Neural cell (in vitro differentiated cells): ENCODE results near the gene P2RX6. TPM values are rescaled to one million over a fixed set of nuclear protein-coding genes. Genes with fewer than 3 reads are reported as not detected.
"Not testable (repeated sequence)": the region's sequence is repeated elsewhere in the genome, so short reads cannot be mapped to it uniquely, and the experiment has no call there.

ENCODE experiments used
- H2AFZ ChIP-seq: fragments of 200-600, 300-800 bp; sonication (generic), shearing (Covaris generic); 2 replicates; pipeline ENCODE4 v1.6.0; 2014; ENCODE audit warnings: low read depth, mild to moderate bottlenecking, antibody characterized with exemption, low read length, moderate library complexity
- H3F3A ChIP-seq: fragments of 200-600 bp; shearing (Covaris generic); 2 replicates; pipeline ENCODE4 v1.6.1; 2016; ENCODE audit warnings: mild to moderate bottlenecking, moderate library complexity, mixed read lengths, antibody characterized with exemption, low read length; ENCODE audit not compliant: insufficient read depth, poor library complexity, severe bottlenecking
- H3K27ac ChIP-seq: fragments of 200-600, 300-800 bp; sonication (generic), shearing (Covaris generic); 2 replicates; pipeline ENCODE4 v1.5.1; 2014; ENCODE audit warnings: mild to moderate bottlenecking, low read length, moderate library complexity
- H3K27me3 ChIP-seq: fragments of 300-800, 200-600 bp; sonication (generic), shearing (Covaris generic); 2 replicates; pipeline ENCODE4 v1.6.0; 2014; ENCODE audit warnings: mild to moderate bottlenecking, low read depth, low read length, moderate library complexity; ENCODE audit not compliant: insufficient read depth
- H3K36me3 ChIP-seq: fragments of 300-800, 200-600 bp; sonication (generic), shearing (Covaris generic); 2 replicates; pipeline ENCODE4 v1.5.1; 2014; ENCODE audit warnings: mild to moderate bottlenecking, antibody characterized with exemption, low read length, moderate library complexity; ENCODE audit not compliant: insufficient read depth
- H3K4me2 ChIP-seq: fragments of 300-800, 200-600 bp; sonication (generic), shearing (Covaris generic); 2 replicates; pipeline ENCODE4 v1.6.0; 2014; ENCODE audit warnings: mild to moderate bottlenecking, low read length
- H3K4me3 ChIP-seq: fragments of 300-800, 200-600 bp; sonication (generic), shearing (Covaris generic); 2 replicates; pipeline ENCODE4 v1.5.1; 2014; ENCODE audit warnings: mild to moderate bottlenecking, low read length, moderate library complexity
- H3K79me2 ChIP-seq: fragments of 200-600 bp; shearing (Covaris generic); replicated peaks from 2 replicates; pipeline ENCODE4 v1.6.0; 2014; ENCODE audit warnings: mild to moderate bottlenecking, low read length, moderate library complexity; ENCODE audit not compliant: insufficient read depth
- H3K9ac ChIP-seq: fragments of 300-800, 200-600 bp; sonication (generic), shearing (Covaris generic); 2 replicates; pipeline ENCODE4 v1.6.1; 2016; ENCODE audit warnings: mild to moderate bottlenecking, low read length, mixed read lengths
- H3K9me2 ChIP-seq: fragments of 200-600 bp; shearing (Covaris generic); 2 replicates; pipeline ENCODE4 v1.6.1; 2016; ENCODE audit warnings: mild to moderate bottlenecking, low read length, mixed read lengths; ENCODE audit not compliant: insufficient read depth
- H3K9me3 ChIP-seq: fragments of 200-600, 300-800 bp; sonication (generic), shearing (Covaris generic); 2 replicates; pipeline ENCODE4 v1.6.1; 2016; ENCODE audit warnings: mild to moderate bottlenecking, mixed run types, low read length, moderate library complexity, mixed read lengths
- H4K20me1 ChIP-seq: fragments of 200-600 bp; shearing (Covaris generic); 2 replicates; pipeline ENCODE4 v1.6.1; 2016; ENCODE audit warnings: mild to moderate bottlenecking, mixed run types; ENCODE audit not compliant: insufficient read depth
- EP300 ChIP-seq: fragments of 450-650 bp; conservative IDR thresholded peaks from 2 replicates; pipeline ENCODE4 v1.6.1; 2014; ENCODE audit warnings: antibody characterized with exemption, mild to moderate bottlenecking, moderate library complexity; ENCODE audit not compliant: poor library complexity, severe bottlenecking
- EZH2 ChIP-seq: fragments of 200-600, 300-800 bp; shearing (Covaris generic), sonication (generic); IDR thresholded peaks from 2 replicates; pipeline ENCODE4 v1.6.1; 2014; ENCODE audit warnings: antibody characterized with exemption, low read length, borderline replicate concordance, mild to moderate bottlenecking; ENCODE audit not compliant: insufficient read depth, poor library complexity, severe bottlenecking
- MXI1 ChIP-seq: fragments of 450-650 bp; conservative IDR thresholded peaks from 2 replicates; pipeline ENCODE4 v1.6.1; 2014; ENCODE audit warnings: antibody characterized with exemption, mild to moderate bottlenecking; ENCODE audit not compliant: poor library complexity, severe bottlenecking
- POLR2AphosphoS5 ChIP-seq: IDR thresholded peaks from 2 replicates; pipeline ENCODE4 v1.6.1; 2012
- REST ChIP-seq: IDR thresholded peaks from 2 replicates; pipeline ENCODE4 v1.6.1; 2012; ENCODE audit warnings: borderline replicate concordance
- SMC3 ChIP-seq: fragments of 450-650 bp; conservative IDR thresholded peaks from 2 replicates; pipeline ENCODE4 v1.6.1; 2014; ENCODE audit warnings: antibody characterized with exemption, mild to moderate bottlenecking, moderate library complexity; ENCODE audit not compliant: poor library complexity
- TAF1 ChIP-seq: IDR thresholded peaks from 2 replicates; pipeline ENCODE4 v1.6.1; 2012; ENCODE audit warnings: low read depth
- polyA plus RNA-seq: library from polyadenylated mRNA; depleted of rRNA; stranded (reverse); fragments of >200 nt; gene quantifications from 2 replicates; pipeline ENCODE4 v1.2.3, GENCODE V29; 2014

The P2RX6 gene
- polyA plus RNA-seq, 1 donor from 2014 or later: 0.17 TPM

GRCh38 chr22:21055880-21056319 is 40.9 kb downstream of the P2RX6 start:
- no peak for TF ChIP-seq SMC3
- no peak for TF ChIP-seq EZH2
- H3K36me3 ChIP-seq: no peaks in the 10 kb centered on the region
- H3K4me3 ChIP-seq: no peak overlapping the region
- no peaks in the 10 kb centered on the region for H4K20me1 ChIP-seq
- H3K27me3 ChIP-seq: no peaks in the 10 kb centered on the region
- no peaks in the 10 kb centered on the region for H3F3A ChIP-seq
- no peak overlapping the region for H3K4me2 ChIP-seq
- H3K79me2 ChIP-seq: no peaks in the 10 kb centered on the region
- no peak overlapping the region for H3K27ac ChIP-seq
- H2AFZ ChIP-seq: no peak overlapping the region
- H3K9me3 ChIP-seq: no peaks in the 10 kb centered on the region
- H3K9ac ChIP-seq: no peak overlapping the region
- no peaks in the 10 kb centered on the region for H3K9me2 ChIP-seq

GRCh38 chr22:21060363-21060762 is 45.4 kb downstream of the P2RX6 start:
- H2AFZ ChIP-seq, H3K9me2 ChIP-seq, H3K36me3 ChIP-seq, H3K79me2 ChIP-seq, H3K4me3 ChIP-seq, H3K4me2 ChIP-seq, H4K20me1 ChIP-seq, H3K9ac ChIP-seq, H3F3A ChIP-seq, H3K9me3 ChIP-seq, H3K27me3 ChIP-seq, H3K27ac ChIP-seq: not testable (repeated sequence)

GRCh38 chr22:21061660-21062321 is 46.8 kb downstream of the P2RX6 start:
- not testable (repeated sequence) for H3K27ac ChIP-seq, H3K9me2 ChIP-seq, H3K9me3 ChIP-seq, H3K4me3 ChIP-seq, H2AFZ ChIP-seq, H3K4me2 ChIP-seq, H3F3A ChIP-seq, H3K36me3 ChIP-seq, H3K9ac ChIP-seq, H3K79me2 ChIP-seq, H3K27me3 ChIP-seq, H4K20me1 ChIP-seq

- not testable (repeated sequence) for H3K4me3 ChIP-seq, H4K20me1 ChIP-seq, H3K9me2 ChIP-seq, H3F3A ChIP-seq, H3K27ac ChIP-seq, H3K9me3 ChIP-seq, H3K27me3 ChIP-seq, H2AFZ ChIP-seq, H3K4me2 ChIP-seq, H3K36me3 ChIP-seq, H3K9ac ChIP-seq, H3K79me2 ChIP-seq
These were observed 49.5 kb downstream of the P2RX6 start for GRCh38 chr22:21064425-21064824.

GRCh38 chr22:21064917-21065864 is 50.2 kb downstream of the P2RX6 start:
- no peak overlapping the region for H3K27ac ChIP-seq
- no peak overlapping the region for H3K4me3 ChIP-seq
- no peak overlapping the region for H3K4me2 ChIP-seq
- no peaks in the 10 kb centered on the region for H4K20me1 ChIP-seq
- no peaks in the 10 kb centered on the region for H3K9me2 ChIP-seq
- H3K79me2 ChIP-seq: no peaks in the 10 kb centered on the region
- H3K9ac ChIP-seq: no peak overlapping the region
- H3K9me3 ChIP-seq: no peaks in the 10 kb centered on the region
- H3K27me3 ChIP-seq: no peaks in the 10 kb centered on the region
- no peaks in the 10 kb centered on the region for H3K36me3 ChIP-seq
- no peaks in the 10 kb centered on the region for H3F3A ChIP-seq
- H2AFZ ChIP-seq: no peak overlapping the region
- no peak for TF ChIP-seq MXI1
- no peak for TF ChIP-seq POLR2AphosphoS5
- no peak for TF ChIP-seq TAF1
- no peak for TF ChIP-seq EZH2
- TF ChIP-seq REST: no peak
- no peak for TF ChIP-seq EP300
- no peak for TF ChIP-seq SMC3
